HepG2 (cell line): ENCODE data around the gene PRTN3. TPM values are rescaled to one million over a fixed set of nuclear protein-coding genes. Genes with fewer than 3 reads are reported as not detected.

Experiments used
- ARHGAP35 ChIP-seq: sonication (generic); formaldehyde crosslinking; IDR thresholded peaks from 2 replicates; pipeline ENCODE4 v1.9.0; 2022; ENCODE audit warnings: mild to moderate bottlenecking, inconsistent platforms, moderate library complexity, missing genetic modification reagents, borderline replicate concordance
- ARNT2 ChIP-seq: sonication (generic); formaldehyde crosslinking; IDR thresholded peaks from 2 replicates; pipeline ENCODE4 v1.8.0; 2022; ENCODE audit warnings: mild to moderate bottlenecking, low read depth, missing genetic modification reagents, moderate library complexity
- ATRX ChIP-seq: sonication (generic); formaldehyde crosslinking; IDR thresholded peaks from 2 replicates; pipeline ENCODE4 v1.4.0; 2020; ENCODE audit warnings: missing genetic modification reagents, borderline replicate concordance
- ELF4 ChIP-seq: sonication (generic); formaldehyde crosslinking; IDR thresholded peaks from 2 replicates; pipeline ENCODE4 v1.5.0; 2020; ENCODE audit warnings: missing genetic modification reagents, mild to moderate bottlenecking, moderate library complexity, borderline replicate concordance
- FOSL1 ChIP-seq: sonication (generic); formaldehyde crosslinking; IDR thresholded peaks from 2 replicates; pipeline ENCODE4 v1.9.0; 2021; ENCODE audit warnings: missing genetic modification reagents, borderline replicate concordance
- FOXA3 ChIP-seq: IDR thresholded peaks from 2 replicates; pipeline ENCODE4 v1.6.1; 2016; ENCODE audit warnings: missing genetic modification reagents, missing compliant biosample characterization
- FOXM1 ChIP-seq: sonication (generic); formaldehyde crosslinking; IDR thresholded peaks from 2 replicates; pipeline ENCODE4 v1.5.0; 2020; ENCODE audit warnings: missing genetic modification reagents
- KLF15 ChIP-seq: sonication (generic); formaldehyde crosslinking; IDR thresholded peaks from 2 replicates; pipeline ENCODE4 v1.8.1; 2023; ENCODE audit warnings: borderline replicate concordance, mild to moderate bottlenecking, inconsistent platforms, missing genetic modification reagents, mixed read lengths
- MTF2 ChIP-seq: sonication (generic); formaldehyde crosslinking; IDR thresholded peaks from 2 replicates; pipeline ENCODE4 v1.5.0; 2020; ENCODE audit warnings: missing genetic modification reagents, borderline replicate concordance
- RBM22 ChIP-seq: fragments of 200-400 bp; formaldehyde crosslinking; optimal IDR thresholded peaks from 2 replicates; pipeline ENCODE3; 2017; ENCODE audit warnings: mild to moderate bottlenecking, low read length, moderate library complexity
- SPEN ChIP-seq: sonication (generic); formaldehyde crosslinking; IDR thresholded peaks from 2 replicates; pipeline ENCODE4 v1.5.1; 2020; ENCODE audit warnings: low read depth, mild to moderate bottlenecking, missing genetic modification reagents
- STAT5B ChIP-seq: sonication (generic); formaldehyde crosslinking; IDR thresholded peaks from 2 replicates; pipeline ENCODE4 v1.4.0; 2020; ENCODE audit warnings: missing genetic modification reagents
- TCF12 ChIP-seq, 2 experiments: fragments of 450-650 bp in 1 of 2; sonication (generic) in 1 of 2; formaldehyde crosslinking in 1 of 2; IDR thresholded peaks; 2 replicates each; pipeline versions ENCODE4 v1.6.1 to v1.8.0; 2017 to 2022; ENCODE audit warnings: antibody characterized with exemption in 1 of 2, mild to moderate bottlenecking in 1 of 2, missing genetic modification reagents in 1 of 2, moderate library complexity in 1 of 2
- TGIF2 ChIP-seq: IDR thresholded peaks from 2 replicates; pipeline ENCODE4 v1.6.1; 2016; ENCODE audit warnings: control low read depth, missing compliant biosample characterization
- TRIM24 ChIP-seq: sonication (generic); formaldehyde crosslinking; IDR thresholded peaks from 2 replicates; pipeline ENCODE4 v1.8.0; 2022; ENCODE audit warnings: mild to moderate bottlenecking, missing genetic modification reagents
- ZFX ChIP-seq: sonication (generic); formaldehyde crosslinking; IDR thresholded peaks from 2 replicates; pipeline ENCODE4 v1.4.0; 2020; ENCODE audit warnings: mild to moderate bottlenecking, low read depth, missing genetic modification reagents, moderate library complexity
- ZNF101 ChIP-seq: sonication (generic); formaldehyde crosslinking; IDR thresholded peaks from 2 replicates; pipeline ENCODE4 v1.4.0; 2020; ENCODE audit warnings: mild to moderate bottlenecking, low read depth, missing genetic modification reagents, borderline replicate concordance
- ZNF264 ChIP-seq: sonication (generic); formaldehyde crosslinking; IDR thresholded peaks from 2 replicates; pipeline ENCODE4 v1.4.0; 2020; ENCODE audit warnings: missing genetic modification reagents
- ZNF34 ChIP-seq: sonication (generic); formaldehyde crosslinking; IDR thresholded peaks from 2 replicates; pipeline ENCODE4 v1.4.0; 2020; ENCODE audit warnings: mild to moderate bottlenecking, missing genetic modification reagents, borderline replicate concordance
- ZNF672 ChIP-seq: sonication (generic); formaldehyde crosslinking; IDR thresholded peaks from 2 replicates; pipeline ENCODE4 v1.8.1; 2022; ENCODE audit warnings: missing genetic modification reagents
- ZNF790 ChIP-seq: sonication (generic); formaldehyde crosslinking; IDR thresholded peaks from 2 replicates; pipeline ENCODE4 v1.8.0; 2022; ENCODE audit warnings: missing genetic modification reagents, mild to moderate bottlenecking, borderline replicate concordance
- polyA plus RNA-seq, 8 experiments: library from polyadenylated mRNA; depleted of rRNA in 3 of 8; stranded (reverse) in 7 of 8; unstranded in 1 of 8; fragments of >200 nt; fragmentation: Illumina TruSeq in 4 of 8; extraction: Trizol in 4 of 8; gene quantifications; 2 replicates each; pipeline versions ENCODE4 v1.2.1 to v1.2.3, GENCODE V29; 2011 to 2016; ENCODE audit warnings: low read depth in 4 of 8, missing spikeins in 1 of 8, mixed read lengths in 1 of 8; ENCODE audit not compliant: insufficient read depth in 1 of 8
- total RNA-seq, 5 experiments: library from RNA; depleted of rRNA; stranded (reverse); fragments of >200 nt; fragmentation: Illumina TruSeq; extraction: Trizol; gene quantifications; 2 replicates each; pipeline ENCODE4 v1.2.3, GENCODE V29; 2016; ENCODE audit warnings: low read depth in 1 of 5
- TF ChIP-seq, protein P1 (sequence below), 2 experiments: sonication (generic) in 1 of 2; formaldehyde crosslinking in 1 of 2; IDR thresholded peaks; 2 replicates each; pipeline versions ENCODE4 v1.4.0 to v1.6.1; 2016 to 2020; ENCODE audit warnings: borderline replicate concordance in 1 of 2, low read depth in 1 of 2, mild to moderate bottlenecking in 1 of 2, missing genetic modification reagents in 1 of 2
- TF ChIP-seq, protein P2 (sequence below): sonication (generic); formaldehyde crosslinking; IDR thresholded peaks from 2 replicates; pipeline ENCODE4; 2020; ENCODE audit warnings: missing genetic modification reagents, mild to moderate bottlenecking, borderline replicate concordance

PRTN3 gene
- total and polyA plus RNA-seq, 2 of the 13 experiments (the other 11 are each of a cell fraction or from before 2014, with no cell fraction given): not detected

DNA sequence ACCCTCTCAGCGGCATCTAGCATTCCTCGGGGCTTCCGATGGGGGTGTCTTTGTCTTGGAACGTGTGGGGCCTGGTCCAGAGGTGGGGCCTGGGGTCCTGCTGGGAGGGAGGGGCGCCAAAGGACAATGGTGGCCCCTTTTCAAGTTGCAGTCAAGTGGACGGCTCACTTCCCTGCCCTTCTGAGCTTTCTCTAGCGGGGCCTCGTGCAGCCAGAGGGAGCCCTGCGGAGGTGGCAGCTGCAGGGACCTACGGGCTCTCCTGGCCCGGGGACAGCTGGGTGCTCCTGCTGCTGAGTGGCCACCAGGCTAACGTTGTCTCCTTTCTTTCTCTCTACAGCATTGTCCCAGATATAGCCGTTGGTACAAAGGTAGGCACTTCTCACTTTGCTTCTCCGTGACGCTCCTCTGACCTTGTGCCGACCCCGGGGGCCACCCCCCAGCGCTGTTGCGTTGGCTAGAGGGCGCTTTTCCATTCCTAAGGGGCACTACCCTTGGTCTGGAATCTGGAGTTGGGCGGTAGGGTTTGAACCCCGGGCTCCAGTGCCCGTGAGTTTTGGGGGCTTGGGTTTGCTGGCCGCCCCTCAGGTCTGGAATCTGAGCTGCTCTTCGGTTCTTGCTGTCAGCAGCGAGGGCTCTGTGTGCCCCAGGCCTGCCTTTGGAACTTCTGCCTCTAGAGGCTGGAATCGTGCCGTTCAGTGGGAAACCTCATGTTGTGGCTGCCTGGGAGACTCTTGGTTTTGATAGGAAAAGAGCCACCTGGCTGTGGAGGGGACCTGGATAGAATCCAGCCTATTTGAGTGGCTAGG is 41.5 kb upstream of the PRTN3 start (continued):
- TF ChIP-seq, protein P1, sequence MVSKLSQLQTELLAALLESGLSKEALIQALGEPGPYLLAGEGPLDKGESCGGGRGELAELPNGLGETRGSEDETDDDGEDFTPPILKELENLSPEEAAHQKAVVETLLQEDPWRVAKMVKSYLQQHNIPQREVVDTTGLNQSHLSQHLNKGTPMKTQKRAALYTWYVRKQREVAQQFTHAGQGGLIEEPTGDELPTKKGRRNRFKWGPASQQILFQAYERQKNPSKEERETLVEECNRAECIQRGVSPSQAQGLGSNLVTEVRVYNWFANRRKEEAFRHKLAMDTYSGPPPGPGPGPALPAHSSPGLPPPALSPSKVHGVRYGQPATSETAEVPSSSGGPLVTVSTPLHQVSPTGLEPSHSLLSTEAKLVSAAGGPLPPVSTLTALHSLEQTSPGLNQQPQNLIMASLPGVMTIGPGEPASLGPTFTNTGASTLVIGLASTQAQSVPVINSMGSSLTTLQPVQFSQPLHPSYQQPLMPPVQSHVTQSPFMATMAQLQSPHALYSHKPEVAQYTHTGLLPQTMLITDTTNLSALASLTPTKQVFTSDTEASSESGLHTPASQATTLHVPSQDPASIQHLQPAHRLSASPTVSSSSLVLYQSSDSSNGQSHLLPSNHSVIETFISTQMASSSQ (IDR thresholded peaks at IDR 0.05; ENCODE audit: low read depth): peak; percentile 0; the same call in 1 of the 2 replicates
- TF ChIP-seq, protein P1 (CRISPR knock-in tag; IDR thresholded peaks at IDR 0.05; ENCODE audit: borderline replicate concordance): no peak
- TF ChIP-seq TGIF2 (CRISPR knock-in tag) (no peak), SPEN (CRISPR knock-in tag) (no peak), FOXA3 (CRISPR knock-in tag) (no peak), ATRX (CRISPR knock-in tag) (no peak), FOXM1 (no peak), TCF12 (IDR thresholded peaks at IDR 0.05) (no peak), TCF12 (CRISPR knock-in tag; IDR thresholded peaks at IDR 0.05) (no peak; the same call in 1 of the 2 replicates), ELF4 (CRISPR knock-in tag) (no peak), ARNT2 (CRISPR knock-in tag) (no peak), RBM22 (peak; percentile 17), KLF15 (CRISPR knock-in tag) (no peak), TRIM24 (CRISPR knock-in tag) (no peak), ZNF34 (no peak), ZNF790 (CRISPR knock-in tag) (no peak), ZFX (CRISPR knock-in tag) (peak; percentile 5; the same call in 1 of the 2 replicates), ZNF101 (CRISPR knock-in tag) (no peak), STAT5B (CRISPR knock-in tag) (no peak), ZNF264 (no peak), ARHGAP35 (CRISPR knock-in tag) (no peak), MTF2 (CRISPR knock-in tag) (no peak), ZNF672 (CRISPR knock-in tag) (no peak), FOSL1 (CRISPR knock-in tag) (no peak)
- TF ChIP-seq, protein P2, sequence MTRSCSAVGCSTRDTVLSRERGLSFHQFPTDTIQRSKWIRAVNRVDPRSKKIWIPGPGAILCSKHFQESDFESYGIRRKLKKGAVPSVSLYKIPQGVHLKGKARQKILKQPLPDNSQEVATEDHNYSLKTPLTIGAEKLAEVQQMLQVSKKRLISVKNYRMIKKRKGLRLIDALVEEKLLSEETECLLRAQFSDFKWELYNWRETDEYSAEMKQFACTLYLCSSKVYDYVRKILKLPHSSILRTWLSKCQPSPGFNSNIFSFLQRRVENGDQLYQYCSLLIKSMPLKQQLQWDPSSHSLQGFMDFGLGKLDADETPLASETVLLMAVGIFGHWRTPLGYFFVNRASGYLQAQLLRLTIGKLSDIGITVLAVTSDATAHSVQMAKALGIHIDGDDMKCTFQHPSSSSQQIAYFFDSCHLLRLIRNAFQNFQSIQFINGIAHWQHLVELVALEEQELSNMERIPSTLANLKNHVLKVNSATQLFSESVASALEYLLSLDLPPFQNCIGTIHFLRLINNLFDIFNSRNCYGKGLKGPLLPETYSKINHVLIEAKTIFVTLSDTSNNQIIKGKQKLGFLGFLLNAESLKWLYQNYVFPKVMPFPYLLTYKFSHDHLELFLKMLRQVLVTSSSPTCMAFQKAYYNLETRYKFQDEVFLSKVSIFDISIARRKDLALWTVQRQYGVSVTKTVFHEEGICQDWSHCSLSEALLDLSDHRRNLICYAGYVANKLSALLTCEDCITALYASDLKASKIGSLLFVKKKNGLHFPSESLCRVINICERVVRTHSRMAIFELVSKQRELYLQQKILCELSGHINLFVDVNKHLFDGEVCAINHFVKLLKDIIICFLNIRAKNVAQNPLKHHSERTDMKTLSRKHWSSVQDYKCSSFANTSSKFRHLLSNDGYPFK: no peak
